22Rv1 (cell line): ENCODE results near the gene LAMP1.
"Not testable (repeated sequence)": the region's sequence is repeated elsewhere in the genome, so short reads cannot be mapped to it uniquely, and the experiment has no call there.

Experiments used
- H3K27ac ChIP-seq: fragments of 450-650 bp; 2 replicates; pipeline ENCODE4 v1.5.1; 2017
- ZFX ChIP-seq: fragments of 450-650 bp; IDR thresholded peaks from 2 replicates; pipeline ENCODE4 v1.6.1; 2017; ENCODE audit warnings: antibody characterized with exemption, borderline replicate concordance
- TF ChIP-seq, protein P1 (sequence below): fragments of 450-650 bp; IDR thresholded peaks from 2 replicates; pipeline ENCODE4 v1.5.1; 2017; ENCODE audit warnings: mild to moderate bottlenecking

The LAMP1 gene

DNA sequence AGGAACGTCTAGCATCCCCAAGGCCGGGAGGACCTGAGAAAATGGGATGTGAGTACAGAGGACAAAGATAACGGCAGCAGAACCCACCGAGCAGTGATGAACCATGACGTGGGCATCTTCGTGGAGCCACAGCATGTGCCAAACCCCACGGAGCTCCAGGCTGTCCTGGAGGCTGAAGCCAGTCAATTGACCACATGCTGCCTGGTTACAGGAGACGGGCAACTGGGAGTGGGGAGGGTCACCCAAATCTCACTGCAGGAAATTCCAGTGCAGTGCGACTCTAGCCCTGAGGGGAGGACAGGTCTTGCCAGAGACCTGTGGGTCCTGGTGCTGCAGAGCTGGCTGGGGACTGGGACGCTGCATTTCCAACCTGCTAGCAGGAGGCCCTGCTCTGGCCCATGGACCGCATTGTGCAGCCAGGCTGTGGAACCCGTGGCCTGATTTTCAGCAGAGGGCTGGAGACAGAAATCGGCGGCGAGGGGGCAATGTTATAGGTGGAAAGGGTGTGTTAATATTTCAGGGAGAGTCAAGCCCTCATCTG, 70.1 kb downstream of the LAMP1 start:
- H3K27ac ChIP-seq, result no peak overlapping the region
- no peak for TF ChIP-seq ZFX
- TF ChIP-seq, protein P1, sequence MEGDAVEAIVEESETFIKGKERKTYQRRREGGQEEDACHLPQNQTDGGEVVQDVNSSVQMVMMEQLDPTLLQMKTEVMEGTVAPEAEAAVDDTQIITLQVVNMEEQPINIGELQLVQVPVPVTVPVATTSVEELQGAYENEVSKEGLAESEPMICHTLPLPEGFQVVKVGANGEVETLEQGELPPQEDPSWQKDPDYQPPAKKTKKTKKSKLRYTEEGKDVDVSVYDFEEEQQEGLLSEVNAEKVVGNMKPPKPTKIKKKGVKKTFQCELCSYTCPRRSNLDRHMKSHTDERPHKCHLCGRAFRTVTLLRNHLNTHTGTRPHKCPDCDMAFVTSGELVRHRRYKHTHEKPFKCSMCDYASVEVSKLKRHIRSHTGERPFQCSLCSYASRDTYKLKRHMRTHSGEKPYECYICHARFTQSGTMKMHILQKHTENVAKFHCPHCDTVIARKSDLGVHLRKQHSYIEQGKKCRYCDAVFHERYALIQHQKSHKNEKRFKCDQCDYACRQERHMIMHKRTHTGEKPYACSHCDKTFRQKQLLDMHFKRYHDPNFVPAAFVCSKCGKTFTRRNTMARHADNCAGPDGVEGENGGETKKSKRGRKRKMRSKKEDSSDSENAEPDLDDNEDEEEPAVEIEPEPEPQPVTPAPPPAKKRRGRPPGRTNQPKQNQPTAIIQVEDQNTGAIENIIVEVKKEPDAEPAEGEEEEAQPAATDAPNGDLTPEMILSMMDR, result no peak

DNA sequence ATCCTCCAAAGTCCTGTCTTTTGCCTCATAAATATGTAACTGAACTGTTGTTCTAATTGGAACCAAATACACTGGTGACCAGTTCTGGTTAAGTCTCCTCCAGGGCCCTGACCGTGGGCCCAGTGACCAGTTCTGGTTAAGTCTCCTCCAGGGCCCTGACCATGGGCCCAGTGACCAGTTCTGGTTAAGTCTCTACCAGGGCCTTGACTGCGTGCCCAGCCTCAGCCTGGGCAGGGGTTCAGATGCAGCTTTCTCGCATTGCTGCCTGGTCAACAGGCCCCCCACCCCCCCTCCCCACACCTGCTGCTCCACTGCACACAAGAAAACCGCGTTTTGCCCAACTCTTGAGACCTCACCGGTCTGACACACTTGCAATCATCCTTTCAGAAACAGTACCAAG, 70.7 kb downstream of the LAMP1 start:
- TF ChIP-seq, protein P1, result no peak
- TF ChIP-seq ZFX, result no peak
- no peak overlapping the region for H3K27ac ChIP-seq

DNA sequence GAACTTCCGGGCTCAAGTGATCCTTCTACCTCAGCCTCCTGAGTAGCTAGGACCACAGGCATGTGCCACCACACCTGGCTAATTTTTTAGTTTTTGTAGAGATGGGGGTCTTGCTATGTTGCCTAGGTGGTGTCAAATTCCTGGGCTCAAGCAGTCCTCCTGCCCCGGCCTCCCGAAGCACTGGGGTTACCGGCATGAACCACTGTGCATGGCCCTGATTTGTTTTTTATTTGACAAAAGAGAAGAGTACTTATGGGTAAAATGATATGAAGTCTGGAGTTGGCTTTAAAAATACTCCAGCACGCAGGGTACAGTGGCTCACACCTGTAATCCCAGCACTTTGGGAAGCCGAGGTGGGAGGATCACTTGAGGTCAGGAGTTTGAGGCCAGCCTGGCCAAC, 71.3 kb downstream of the LAMP1 start:
- not testable (repeated sequence) for H3K27ac ChIP-seq

DNA sequence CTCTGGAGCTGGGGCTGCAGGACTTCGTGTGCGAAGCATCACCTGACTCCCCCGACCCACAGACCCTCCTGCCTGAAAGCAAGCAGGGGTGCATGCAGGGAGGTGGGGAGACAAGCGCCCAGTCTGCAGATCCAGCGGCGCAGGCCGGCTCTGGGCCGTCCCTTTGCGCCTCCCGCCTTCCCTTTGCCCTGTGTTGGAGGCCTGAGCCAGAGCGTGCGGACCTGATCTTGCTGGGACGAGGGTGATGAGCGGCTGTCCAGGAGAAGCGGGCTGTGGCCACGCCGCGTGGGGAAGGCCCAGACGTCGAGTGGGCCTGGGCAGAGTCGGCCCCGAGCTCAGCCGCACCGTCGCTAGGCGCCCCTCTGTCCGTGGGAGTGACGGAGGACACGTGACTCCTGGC, 72.2 kb downstream of the LAMP1 start:
- H3K27ac ChIP-seq, result no peak overlapping the region
- TF ChIP-seq, protein P1, result no peak
- no peak for TF ChIP-seq ZFX

DNA sequence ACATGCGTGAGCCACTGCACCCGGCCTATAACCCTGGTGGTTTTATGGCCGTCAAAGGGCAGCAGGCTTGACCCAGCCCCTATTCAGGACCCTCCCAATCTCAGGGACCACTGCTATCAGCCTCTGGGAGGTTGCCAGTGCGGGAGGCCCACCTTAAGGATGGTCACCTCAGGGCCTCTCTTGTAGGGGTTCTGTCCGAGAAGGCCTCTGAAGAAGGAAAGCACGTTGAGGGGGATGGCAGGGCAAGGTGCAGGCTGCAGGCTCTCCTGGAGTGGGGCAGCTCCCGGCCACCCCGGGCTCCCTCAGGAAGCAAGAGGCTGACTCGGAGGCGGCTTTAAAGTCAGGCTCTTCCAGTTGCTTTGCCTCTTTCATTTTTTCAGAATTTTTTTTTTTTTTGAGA, 72.8 kb downstream of the LAMP1 start:
- TF ChIP-seq ZFX, result no peak
- TF ChIP-seq, protein P1, result no peak

DNA sequence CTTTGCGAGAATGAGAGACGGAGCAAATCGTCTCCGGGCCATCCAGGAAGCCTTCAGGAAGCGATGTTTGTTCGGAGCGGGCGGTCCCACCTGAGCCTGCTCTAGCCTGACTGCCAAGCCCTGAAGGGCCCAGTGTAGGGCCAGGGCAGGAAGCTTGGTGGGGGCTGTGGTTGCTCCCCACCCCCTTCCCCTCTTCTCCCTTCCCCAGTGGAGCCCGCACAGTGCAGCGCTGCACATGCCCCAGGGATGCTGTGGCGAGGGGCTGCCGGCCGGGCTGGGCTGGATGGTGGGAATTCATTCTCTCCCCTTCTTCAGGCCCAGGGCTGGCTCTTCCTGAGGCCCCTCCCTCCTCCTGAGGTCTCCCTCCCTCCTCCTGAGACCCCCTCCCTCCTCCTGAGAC, 74.0 kb downstream of the LAMP1 start:
- no peak for TF ChIP-seq ZFX
- H3K27ac ChIP-seq, result no peak overlapping the region

More for the DNA sequence above, 72.8 kb downstream of the LAMP1 start:
- no peak overlapping the region for H3K27ac ChIP-seq

DNA sequence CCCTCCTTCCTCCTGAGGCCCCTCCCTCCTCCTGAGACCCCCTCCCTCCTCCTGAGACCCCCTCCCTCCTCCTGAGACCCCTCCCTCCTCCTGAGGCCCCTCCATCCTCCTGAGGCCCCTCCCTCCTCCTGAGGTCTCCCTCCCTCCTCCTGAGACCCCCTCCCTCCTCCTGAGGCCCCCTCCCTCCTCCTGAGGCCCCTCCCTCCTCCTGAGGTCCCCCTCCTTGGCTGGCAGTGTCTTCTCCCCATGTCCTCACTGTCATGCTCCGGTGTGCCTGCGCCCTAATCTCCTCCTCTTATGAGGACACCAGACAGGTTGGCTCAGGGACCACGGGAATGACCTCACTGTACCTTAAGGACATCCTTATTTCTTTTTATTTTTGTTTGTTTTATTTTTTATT, 74.7 kb downstream of the LAMP1 start:
- H3K27ac ChIP-seq, result not testable (repeated sequence)
